Skin epidermis (tissue), 12 donors: ENCODE data around the gene SOD3.
A peak's percentile ranks its signal among the peaks of the same experiment; 100 is the strongest.

Experiments used
- H3K27ac ChIP-seq, 21 experiments: fragments of 200-600 bp; sonication (generic) in 11 of 21; one replicate each; pipeline ENCODE4 v1.5.0; 2020; ENCODE audit warnings: mild to moderate bottlenecking in 3 of 21, inconsistent platforms in 2 of 21, moderate library complexity in 2 of 21
- H3K4me3 ChIP-seq, 7 experiments: fragments of 200-600 bp; sonication (generic) in 2 of 7; one replicate each; pipeline ENCODE4 v1.5.0; 2020; ENCODE audit warnings: inconsistent platforms in 2 of 7, mild to moderate bottlenecking in 2 of 7, moderate library complexity in 1 of 7

SOD3 gene, protein sequence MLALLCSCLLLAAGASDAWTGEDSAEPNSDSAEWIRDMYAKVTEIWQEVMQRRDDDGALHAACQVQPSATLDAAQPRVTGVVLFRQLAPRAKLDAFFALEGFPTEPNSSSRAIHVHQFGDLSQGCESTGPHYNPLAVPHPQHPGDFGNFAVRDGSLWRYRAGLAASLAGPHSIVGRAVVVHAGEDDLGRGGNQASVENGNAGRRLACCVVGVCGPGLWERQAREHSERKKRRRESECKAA

DNA sequence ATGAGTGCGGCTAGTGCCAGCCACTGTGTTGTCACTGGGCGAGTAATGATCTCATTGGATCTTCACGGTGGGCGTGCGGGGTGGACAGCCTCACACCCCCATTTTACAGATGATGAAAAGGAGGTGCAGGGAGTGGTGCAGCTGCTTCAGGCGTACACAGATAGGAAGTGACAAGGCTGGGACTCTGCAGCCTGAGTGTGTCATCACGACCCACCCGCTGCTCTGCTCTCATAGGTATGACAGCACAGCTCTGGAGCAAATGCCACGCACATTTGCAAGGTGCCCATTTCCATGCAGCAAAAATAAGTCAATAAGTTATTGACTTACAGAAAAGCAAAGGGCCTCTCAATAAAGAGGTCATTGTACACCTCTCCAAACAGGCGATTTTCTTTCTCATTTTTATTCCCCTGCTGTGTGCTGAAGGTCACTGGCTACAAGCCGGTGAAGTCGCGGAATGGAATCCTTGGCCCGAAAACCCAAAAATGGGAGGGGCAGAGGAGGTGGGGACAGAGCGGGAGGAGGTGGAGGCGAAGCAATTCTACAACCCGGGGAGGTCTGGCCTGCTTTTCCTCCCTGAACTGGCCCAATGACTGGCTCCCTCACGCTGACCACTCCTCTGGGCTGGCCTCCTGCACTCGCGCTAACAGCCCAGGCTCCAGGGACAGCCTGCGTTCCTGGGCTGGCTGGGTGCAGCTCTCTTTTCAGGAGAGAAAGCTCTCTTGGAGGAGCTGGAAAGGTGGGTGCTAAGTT is at the start of gene SOD3:
Gene SOD3, plus strand, starts transcription at position 658 of the 750 bp plus-strand sequence. CDS start 3,949 bp downstream, outside the sequence.
- H3K27ac ChIP-seq, result peak within 1 kb of the TSS in 19 of 21 experiments; percentile 8 to 82 (median 57)

DNA sequence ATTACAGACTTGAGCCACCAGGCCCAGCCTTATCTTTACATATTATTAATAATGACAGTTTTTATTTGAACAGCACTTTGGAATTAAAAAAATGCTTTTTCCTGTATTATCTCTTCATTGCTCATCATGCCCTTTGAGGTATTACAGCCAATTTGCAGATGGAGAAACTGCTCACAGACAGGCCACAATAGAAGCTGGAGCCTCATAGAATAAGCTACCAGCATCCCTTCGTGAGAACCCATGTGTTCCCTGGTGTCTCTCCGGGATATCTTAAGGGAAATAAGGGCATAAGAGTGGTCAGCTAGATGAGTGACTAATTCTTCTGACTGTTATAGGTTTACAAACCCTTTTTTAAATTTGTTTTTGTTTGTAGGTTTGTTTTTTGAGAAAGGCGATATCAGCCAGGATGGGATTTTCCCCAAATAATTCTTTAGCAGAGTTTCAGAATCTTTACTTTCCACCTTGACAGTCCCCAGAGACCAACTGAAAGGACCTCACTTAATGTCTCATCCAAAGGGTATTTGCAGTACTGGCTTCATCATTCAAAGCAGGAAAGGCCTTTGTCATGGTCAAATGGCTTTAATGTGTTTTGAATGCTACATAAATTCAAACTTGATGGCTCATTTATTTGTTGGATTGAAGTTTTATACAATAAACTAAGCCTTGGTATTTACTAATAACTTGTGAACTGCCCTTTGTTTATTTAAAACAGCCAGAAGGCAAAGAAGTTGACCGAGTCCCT is 48.0 kb upstream of the SOD3 start:
- no peak overlapping the region for H3K27ac ChIP-seq
- no peak overlapping the region for H3K4me3 ChIP-seq

More for the DNA sequence above, at the start of gene SOD3:
- H3K4me3 ChIP-seq, result peak within 1 kb of the TSS in 3 of 7 experiments; percentile 2 to 23 (median 7)

DNA sequence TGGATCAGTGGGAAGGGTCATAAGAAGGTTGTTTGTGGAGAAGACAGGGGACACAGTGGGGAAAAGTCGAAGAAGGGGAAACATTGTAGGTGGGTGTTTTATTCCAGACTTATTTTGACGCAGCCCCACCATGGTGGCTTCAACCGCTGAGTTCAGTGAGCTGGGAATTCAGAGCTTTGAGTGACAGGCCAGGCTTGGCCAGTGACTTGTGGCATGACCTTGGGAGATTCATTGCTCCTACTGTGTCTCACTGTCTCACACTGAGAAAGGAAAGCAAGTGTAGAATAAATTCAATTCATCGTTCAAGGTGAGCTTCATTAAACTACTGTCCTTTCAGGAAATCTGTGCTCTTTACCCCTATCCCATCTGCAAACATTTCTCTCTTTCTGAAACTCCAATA is 47.4 kb upstream of the SOD3 start:
- no peak overlapping the region for H3K4me3 ChIP-seq
- no peak overlapping the region for H3K27ac ChIP-seq

DNA sequence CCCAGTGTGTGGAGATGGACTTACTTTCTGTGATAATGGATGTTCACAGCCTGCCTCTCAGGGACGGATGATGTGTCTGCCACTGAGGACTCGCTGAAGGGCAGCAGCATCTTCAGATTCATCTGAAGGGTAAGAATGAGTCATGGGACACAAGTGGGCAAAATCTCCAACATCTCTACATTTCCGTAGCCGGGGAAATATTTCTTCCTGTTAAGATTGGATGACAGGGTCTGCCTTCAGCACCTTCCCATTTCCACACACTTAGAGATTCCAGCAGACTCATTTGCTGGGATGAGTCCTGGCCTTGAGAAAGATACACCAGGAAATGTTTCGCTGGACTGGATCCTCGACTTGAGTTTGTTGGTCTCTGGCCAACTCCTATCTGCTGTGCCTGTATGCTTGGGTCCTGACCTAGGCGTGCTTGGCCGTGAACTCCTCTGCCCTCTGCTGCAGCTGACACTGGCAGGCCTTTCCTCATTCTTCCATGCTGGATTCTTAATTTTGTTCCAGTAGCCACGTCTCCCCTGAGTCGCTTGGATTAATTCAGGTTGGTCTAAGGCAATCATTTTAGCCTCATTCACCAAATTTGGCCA is 46.5 kb upstream of the SOD3 start:
- H3K4me3 ChIP-seq, result no peak overlapping the region
- no peak overlapping the region for H3K27ac ChIP-seq

DNA sequence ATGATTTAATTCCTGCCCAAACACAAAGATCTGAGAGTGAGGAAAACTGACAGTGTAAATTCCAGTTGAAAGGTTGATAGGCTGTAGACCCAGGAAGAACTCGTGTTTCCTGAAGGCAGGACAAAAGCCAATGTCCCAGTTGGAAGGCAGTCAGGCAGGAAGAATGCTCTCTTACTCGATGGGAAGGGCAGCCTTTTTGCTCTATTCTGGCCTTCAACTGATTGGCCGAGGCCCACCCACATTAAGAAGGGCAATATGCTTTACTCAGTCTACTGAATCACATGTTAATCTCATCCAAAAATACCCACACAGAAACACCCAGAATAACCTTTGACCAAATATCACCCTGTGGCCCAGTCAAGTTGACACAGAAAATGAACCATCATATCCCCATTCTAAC is 45.3 kb upstream of the SOD3 start:
- H3K4me3 ChIP-seq, result no peak overlapping the region
- no peak overlapping the region for H3K27ac ChIP-seq

DNA sequence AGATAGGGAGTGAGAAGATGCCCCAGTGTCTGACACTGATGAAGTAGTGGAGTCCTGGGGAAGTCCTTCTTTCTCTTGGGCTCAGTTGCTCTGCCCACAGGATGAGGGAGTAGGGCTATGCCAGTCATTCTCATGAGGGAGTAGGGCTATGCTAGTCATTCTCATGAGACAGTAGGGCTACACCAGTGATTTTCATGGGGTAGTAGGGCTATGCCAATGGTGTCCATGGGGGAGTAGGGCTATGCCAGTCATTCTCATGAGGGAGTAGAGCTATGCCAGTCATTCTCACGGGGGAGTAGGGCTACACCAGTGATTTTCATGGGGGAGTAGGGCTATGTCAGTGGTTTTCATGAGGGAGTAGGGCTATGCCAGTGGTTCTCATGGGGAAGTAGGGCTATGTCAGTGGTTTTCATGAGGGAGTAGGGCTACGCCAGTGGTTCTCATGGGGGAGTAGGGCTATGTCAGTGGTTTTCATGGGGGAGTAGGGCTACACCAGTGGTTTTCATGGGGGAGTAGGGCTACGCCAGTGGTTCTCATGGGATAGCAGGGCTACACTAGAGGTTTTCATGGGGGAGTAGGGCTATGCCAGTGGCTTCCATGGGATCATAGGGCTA is 43.3 kb upstream of the SOD3 start:
- Histone ChIP-seq H3K27ac (no peak overlapping the region), H3K4me3 (no peak overlapping the region)

DNA sequence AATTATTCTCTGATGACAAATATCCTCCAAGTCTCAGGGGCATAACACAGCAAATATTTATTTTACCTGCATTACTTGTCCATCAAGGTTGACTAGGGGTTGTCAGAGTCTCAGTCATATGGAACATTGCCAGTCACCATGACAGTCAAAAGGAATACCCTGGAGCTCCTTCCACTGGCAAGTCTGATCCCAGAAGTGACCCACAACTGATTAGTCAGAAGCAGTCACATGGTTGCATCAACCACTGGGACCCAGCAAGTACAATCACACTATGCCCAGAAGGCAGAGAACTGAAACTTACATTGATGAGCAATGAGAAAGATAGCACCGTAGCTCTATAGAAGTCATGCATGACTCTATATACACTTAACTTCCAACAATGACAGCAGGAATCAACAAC is 41.9 kb upstream of the SOD3 start:
- H3K27ac ChIP-seq, result no peak overlapping the region
- H3K4me3 ChIP-seq, result no peak overlapping the region

DNA sequence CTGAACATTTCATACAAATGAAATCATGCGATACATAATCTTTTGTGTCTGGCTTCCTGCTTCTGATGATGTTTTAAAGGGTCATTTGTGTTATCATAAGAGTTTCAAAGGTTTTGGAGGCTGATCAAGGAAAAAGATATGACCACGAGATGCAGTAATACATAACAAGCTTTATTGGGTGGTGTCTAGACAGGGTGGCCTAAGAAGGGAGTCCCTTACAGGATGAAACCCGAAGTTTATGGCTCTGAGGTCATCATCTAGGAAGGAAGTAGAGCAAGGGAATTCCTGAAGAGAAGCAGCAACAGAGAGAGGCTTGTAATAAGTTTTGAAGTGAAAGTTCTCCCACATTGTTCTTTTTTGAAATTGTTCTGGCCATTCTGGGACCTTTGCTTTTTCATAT is 40.8 kb upstream of the SOD3 start:
- no peak overlapping the region for H3K27ac ChIP-seq
- H3K4me3 ChIP-seq, result no peak overlapping the region

DNA sequence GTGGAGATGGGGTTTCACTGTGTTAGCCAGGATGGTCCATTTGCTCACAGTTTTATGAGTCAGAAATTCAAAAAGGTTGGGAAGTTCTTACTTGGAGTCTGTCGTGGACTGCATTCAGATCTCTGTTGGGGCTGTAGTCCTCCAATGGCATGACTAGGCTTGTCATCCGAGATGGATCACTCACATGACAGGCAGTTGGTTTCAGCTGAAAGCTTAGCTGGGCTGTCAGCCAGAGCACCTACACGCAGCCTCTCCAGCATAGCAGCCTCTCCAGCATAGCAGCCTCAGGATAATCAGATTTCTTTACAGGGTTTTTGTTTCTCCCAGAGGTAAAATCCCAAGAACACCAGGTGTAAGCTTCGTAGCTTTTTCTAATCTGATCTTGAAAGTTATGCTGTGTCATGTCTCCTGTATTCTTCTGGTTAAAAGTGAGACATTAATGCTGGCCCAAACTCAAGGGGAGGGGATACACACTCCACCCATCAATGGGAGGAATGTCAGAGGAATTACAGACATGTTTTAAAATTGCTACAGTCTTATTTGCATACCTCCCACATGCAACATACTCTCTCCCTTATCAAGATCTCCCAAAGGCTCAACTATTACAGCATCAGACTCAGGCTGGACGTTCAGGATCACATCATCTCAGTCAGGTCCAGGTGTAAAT is 31.6 kb upstream of the SOD3 start:
- Histone ChIP-seq H3K4me3 (no peak overlapping the region), H3K27ac (peak overlapping the region in 15 of 21 experiments; percentile 23 to 69 (median 42))

DNA sequence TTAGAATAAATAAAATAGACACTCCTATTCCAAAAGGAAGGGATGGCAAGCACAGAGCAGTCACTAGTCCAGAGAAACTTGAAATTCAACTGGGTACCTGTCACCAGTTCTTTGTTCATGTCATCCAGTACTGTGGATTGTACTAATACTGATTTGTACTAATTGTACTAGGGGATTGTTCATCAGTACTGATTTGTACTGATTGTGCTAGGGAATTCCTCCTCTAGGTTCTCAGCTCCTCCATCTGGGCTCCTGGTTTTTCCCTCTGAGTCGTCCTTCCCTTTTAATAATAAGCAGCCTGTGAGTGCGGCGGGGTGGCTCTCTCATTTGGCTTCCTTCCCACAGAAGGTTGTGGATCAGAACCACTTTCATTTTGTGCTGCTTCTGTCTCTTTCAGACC is 31.0 kb upstream of the SOD3 start:
- Histone ChIP-seq H3K27ac (peak overlapping the region in 14 of 21 experiments; percentile 23 to 69 (median 44)), H3K4me3 (no peak overlapping the region)

DNA sequence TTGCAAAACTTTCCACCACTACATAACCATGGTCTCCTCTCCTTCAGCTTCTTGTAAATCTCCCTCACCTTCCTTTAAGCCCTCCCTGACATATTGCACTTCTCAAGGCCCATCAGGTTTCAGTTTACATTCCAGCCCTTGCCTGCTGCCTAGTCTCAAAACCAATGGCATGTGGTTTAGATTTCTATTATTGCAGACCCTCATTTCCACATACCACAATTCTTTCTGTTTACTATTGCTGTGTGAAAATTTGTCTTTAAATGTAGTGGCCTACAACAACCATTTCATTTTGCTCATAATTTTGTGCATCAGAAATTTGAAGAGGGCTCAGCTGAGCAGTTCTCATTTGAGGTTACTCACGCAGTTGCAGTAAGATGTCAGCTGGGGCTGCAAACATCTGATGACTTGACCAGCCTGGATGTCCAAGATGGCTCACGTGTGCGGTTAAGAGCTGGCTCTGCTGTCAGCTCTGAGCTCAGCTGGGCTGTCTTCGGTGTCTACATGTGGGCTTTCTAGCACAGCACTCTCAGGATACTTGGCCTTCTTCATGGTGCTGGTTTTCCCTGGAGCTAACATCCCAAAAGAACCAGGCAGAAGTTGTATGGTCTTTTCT is 29.9 kb upstream of the SOD3 start:
- H3K27ac ChIP-seq, result peak overlapping the region in 2 of 21 experiments; percentile 34 to 61

DNA sequence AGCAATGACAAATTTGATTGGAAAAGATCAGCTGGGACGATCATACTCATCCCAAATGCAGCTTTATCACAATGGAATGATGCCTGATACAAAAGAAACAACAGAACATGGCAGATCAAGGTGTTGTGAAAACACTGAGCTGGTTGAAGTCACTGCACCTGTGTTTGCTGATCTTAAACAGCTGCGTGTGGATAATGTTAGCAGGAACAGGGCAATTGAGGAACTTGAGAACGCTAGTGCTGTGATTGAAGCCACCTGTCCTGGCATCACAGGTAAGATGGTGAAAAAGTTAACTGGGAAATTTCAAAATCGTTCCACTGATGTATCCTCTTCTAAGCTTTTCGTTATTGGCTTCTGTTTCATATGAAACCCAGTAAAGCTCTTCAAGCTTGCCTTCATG is 27.4 kb upstream of the SOD3 start:
- Histone ChIP-seq H3K27ac (no peak overlapping the region), H3K4me3 (no peak overlapping the region)

More for the DNA sequence above, 29.9 kb upstream of the SOD3 start:
- no peak overlapping the region for H3K4me3 ChIP-seq

DNA sequence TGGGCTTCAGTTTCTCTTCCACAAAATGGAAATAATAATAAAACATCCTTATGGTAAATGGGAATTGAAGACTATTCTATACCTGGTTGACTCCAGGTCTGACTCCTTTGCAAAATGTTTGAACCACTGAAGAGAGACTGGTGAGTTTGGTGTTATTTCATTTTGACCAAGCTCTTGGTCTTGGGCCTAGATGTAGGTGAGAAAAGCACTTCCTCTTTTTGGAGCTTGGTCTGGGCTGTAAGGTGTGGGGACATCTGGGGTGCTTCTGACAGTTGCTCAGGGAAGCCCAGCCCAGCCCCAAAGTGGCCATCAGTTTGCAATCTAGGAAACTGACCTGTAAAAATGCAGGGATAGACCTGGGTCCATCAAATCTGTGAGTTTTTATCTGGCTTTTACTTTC is 26.8 kb upstream of the SOD3 start:
- H3K27ac ChIP-seq, result no peak overlapping the region
- no peak overlapping the region for H3K4me3 ChIP-seq

DNA sequence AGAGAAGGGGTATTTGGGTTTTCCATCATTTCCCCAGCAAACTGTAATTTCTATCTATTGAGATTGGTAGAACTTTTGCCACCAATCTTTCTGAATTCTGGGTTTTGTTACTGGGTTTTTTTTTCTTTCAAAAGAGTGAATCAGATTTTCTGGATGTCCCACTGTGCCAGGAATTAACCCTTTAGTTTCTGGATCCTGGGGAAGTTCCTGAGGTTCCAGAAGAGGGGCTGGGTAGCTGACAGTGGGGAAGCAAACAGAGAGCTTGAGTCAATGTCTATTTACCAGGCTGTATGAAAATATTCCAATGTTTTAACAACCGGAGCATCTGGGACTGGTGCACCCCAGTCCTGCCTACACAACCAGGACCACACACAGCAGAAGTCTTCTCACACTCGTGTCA is 25.8 kb upstream of the SOD3 start:
- Histone ChIP-seq H3K27ac (peak overlapping the region in 5 of 21 experiments; percentile 2 to 38 (median 24)), H3K4me3 (no peak overlapping the region)

DNA sequence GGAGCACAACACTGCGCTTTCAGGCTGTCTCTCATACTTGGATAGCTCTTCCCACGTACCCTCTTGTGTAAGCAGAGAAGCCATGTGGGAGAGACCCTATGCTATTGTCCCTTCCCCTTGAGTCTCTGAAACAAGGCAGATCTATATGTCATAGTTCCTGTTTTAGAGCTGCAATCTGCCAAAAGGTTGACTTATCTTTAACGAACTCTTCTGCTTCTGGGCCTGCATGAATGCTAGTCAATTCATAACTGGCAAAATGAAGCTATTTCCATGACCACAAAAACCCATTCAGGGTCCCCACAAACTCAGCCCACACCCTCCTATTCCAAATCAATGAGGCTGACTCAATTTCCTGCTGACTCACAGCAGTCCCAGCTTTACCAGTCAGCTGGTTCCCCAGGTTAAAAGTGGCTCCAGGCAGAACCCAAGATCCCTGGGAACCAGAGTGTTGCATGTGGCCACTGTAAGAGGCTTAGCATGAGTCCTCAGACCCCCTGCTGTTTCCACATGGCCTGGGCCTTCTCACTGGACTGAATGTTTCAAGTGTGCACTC is 25.3 kb upstream of the SOD3 start:
- Histone ChIP-seq H3K27ac (peak overlapping the region in 8 of 21 experiments; percentile 0 to 61 (median 28)), H3K4me3 (no peak overlapping the region)

DNA sequence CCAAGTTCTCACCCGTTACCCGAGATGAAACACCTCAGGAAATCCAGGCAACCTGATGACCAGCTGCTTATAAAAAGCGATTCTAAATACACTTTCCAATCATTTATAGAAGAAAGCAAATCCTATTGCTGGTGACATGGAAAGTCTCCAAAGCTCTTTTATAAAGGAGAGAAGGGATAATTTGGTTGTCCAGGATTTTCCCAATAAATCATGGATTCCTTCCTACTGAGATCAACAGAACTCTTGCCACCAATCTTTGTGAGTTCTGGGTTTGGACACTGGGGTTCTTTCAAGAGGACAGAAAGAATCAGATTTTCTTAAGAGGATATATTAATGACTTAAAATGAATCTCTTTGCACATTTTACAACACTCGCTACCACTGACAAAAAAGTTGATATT is 24.7 kb upstream of the SOD3 start:
- Histone ChIP-seq H3K27ac (peak overlapping the region in 5 of 21 experiments; percentile 0 to 61 (median 30)), H3K4me3 (no peak overlapping the region)

DNA sequence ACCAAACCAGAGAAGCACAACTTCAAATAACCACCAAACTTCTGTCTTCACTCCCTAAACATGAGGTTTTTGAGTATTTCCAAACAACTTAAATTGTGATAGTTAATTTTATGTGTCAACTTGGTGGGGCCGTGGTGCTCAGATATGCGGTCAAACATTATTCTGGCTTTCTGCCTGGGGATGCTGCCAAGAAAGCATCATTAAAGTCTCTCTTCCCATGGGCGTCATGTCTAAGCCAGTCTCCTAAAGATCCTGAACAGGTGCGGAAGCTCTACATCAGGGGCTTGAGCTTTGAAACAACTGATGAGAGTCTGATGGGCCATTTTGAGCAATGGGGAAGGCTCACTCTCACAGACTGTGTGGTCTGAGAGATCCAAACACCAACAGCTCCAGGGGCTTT is 24.1 kb upstream of the SOD3 start:
- peak overlapping the region in 2 of 21 experiments; percentile 0 to 13 for H3K27ac ChIP-seq
- H3K4me3 ChIP-seq, result no peak overlapping the region

DNA sequence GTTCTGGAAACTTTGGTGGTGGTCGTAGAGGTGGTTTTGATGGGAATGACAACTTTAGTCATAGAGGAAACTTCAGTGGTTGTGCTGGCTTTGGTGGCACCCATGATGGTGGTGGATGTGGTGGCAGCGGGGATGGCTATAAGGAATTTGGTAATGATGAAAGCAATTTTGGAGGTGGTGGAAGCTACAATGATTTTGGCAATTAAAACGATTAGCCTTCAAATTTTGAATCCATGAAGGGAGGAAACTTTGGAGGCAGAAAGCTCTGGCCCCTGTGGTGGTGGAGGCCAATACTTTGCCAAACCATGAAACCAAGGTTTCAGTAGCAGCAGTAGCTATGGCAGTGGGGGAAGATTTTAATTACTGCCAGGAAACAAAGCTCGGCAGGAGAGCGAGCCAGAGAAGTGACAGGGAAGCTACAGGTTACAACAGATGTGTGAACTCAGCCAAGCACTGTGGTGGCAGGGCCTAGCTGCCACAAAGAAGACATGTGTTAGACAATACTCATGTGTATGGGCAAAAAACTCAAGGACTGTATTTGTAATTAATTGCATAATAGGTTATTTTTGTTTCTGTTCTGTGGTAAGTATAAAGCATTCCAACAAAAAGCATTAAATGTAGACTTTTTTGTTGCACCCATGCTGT is 23.2 kb upstream of the SOD3 start:
- no peak overlapping the region for H3K4me3 ChIP-seq

More for the DNA sequence above, 23.2 kb upstream of the SOD3 start:
- no peak overlapping the region for H3K27ac ChIP-seq
